Measurements from ENCODE around the gene GALNT16.
"Not testable (repeated sequence)": the region's sequence is repeated elsewhere in the genome, so short reads cannot be mapped to it uniquely, and the experiment has no call there.

GALNT16 gene

GRCh38 chr14:69366761-69367160, 106.8 kb downstream of the GALNT16 start:
- no peak for DNase-seq

GRCh38 chr14:69368381-69368780, 108.4 kb downstream of the GALNT16 start:
- DNase-seq, result no peak

DNA sequence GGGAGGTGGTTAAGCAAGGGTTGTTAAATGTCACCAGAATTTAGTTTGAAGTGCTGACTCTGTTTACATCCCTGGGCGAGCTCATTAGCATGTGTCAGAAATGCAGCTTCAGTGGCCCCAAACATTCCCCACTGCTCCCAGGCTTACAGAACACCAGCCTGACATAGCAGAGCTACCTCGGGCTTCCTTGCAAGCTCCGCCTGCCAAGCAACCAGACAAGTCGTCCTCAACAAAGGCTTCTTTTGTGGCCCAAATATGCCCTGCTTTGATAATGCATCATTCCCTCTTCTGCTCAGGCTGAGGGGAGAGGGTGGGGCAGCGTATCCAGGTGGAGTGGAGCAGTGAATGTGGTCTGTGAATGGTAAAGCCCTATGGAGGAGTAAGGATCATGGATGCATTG, 110.1 kb downstream of the GALNT16 start:
- no peak for DNase-seq

DNA sequence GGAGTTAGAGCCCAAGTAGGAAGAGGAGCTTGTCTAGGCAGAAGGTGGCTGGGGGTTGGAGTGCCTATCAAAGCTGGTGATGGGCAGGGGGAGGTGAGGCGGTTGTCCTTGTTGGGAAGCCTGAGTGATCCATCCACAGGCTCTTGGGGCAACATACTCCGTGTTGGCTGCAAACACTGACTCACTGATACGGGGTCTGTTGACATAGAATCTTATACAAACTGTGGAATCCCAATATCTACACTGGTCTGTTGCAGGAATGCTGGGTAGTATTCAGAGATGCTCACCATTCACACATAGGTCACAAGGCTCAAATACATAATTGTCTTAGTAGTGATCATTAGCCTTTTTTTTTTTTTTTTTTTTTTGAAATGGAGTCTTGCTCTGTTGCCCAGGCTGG, 112.2 kb downstream of the GALNT16 start:
- no peak for DNase-seq

- DNase-seq, result no peak
Measured at GRCh38 chr14:69373104-69373503, 113.1 kb downstream of the GALNT16 start.

DNA sequence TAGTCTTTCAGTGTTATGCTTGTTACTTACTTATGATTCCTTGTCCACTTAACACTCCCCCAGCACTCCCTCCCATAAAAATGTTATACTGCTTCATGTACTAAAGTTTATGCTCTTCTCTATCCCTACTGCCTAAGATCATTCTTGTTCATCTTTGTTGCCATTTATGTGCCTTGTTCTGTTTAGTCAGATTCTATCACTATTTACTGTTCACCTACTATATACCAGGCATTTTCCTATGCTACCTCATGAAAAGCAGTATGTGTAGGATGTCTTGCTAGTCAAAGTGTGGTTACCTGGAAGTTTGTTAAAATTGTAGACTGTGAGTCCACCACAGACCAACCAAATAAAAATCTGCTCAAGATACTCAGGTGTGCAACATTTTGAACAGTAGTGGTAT, 114.3 kb downstream of the GALNT16 start:
- no peak for DNase-seq

GRCh38 chr14:69375182-69375581, 115.2 kb downstream of the GALNT16 start:
- no peak for DNase-seq

- no peak for DNase-seq
Measured at GRCh38 chr14:69375722-69376121, 115.8 kb downstream of the GALNT16 start.

DNA sequence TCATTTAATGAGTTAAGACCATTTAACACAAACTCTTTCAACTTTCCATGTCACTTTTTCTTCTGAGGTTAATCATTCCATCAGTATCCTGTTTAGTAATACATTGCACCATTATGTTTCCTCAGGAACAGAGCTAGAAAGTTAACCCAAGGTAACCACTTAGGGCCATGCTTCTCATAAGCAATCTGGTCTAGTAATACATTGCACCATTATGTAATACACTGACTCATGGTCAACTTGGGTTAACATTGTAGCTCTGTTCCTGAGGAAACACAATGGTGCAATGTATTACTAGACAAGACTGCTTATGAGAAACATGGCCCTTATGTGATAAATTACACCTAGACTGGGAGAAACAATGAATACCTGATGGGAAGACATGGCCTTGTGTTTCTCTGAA, 116.5 kb downstream of the GALNT16 start:
- no peak for DNase-seq

- no peak for DNase-seq
Measured at GRCh38 chr14:69378274-69378673, 118.3 kb downstream of the GALNT16 start.

GRCh38 chr14:69387311-69387710, 127.4 kb downstream of the GALNT16 start:
- no peak for DNase-seq

DNA sequence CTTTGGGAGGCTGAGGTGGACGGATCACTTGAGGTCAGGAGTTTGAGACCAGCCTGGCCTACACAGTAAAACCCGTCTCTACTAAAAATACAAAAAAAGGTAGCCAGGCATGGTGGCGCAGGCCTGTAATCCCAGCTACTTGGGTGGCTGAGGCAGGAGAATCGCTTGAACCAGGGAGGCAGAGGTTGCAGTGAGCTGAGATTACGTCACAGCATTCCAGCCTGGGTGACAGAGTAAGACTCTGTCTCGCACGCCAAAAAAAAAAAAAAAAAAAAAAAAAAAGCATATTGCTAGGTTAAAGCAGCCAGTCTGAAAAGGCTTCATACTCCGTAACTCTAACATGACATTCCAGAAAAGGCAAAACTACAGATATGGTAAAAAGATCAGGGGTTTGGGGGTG, 131.4 kb downstream of the GALNT16 start:
- not testable (repeated sequence) for DNase-seq

DNA sequence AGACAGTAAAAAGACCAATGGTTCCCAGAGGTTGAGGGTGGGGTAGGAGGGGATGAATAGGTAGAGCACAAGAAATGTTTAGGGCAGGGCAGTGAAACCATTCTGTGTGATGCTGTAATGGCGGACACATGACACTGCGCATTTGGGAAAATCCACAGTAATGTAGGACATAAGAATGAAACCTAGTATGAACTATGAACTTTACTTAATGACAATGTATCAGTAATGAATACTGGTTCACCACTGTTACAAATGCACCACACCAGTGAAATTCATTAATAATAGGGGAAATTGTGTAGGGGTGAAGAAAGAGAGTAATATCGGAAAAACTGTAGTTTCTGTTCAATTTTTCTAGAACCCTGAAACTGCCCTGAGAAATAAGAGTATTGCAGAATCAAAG, 132.5 kb downstream of the GALNT16 start:
- DNase-seq, result no peak

DNA sequence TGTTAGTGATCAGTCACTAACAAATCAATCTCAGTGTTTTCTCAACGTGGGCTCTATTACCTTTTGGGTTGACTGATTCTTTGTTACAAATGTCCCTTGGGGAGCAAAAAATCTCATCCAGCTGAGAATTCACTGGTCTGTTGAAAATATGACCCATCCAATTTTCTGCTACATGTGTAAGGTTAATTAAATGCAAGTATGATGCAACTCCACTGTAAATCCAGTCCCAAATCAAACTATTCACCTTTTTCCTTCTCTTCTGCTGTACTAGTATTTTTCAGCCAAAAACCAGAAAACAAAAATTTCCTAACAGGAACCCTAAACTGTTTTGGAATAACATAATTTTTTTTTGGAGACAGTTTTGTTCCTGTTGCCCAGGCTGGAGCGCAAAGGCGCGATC, 136.0 kb downstream of the GALNT16 start:
- no peak for DNase-seq

DNA sequence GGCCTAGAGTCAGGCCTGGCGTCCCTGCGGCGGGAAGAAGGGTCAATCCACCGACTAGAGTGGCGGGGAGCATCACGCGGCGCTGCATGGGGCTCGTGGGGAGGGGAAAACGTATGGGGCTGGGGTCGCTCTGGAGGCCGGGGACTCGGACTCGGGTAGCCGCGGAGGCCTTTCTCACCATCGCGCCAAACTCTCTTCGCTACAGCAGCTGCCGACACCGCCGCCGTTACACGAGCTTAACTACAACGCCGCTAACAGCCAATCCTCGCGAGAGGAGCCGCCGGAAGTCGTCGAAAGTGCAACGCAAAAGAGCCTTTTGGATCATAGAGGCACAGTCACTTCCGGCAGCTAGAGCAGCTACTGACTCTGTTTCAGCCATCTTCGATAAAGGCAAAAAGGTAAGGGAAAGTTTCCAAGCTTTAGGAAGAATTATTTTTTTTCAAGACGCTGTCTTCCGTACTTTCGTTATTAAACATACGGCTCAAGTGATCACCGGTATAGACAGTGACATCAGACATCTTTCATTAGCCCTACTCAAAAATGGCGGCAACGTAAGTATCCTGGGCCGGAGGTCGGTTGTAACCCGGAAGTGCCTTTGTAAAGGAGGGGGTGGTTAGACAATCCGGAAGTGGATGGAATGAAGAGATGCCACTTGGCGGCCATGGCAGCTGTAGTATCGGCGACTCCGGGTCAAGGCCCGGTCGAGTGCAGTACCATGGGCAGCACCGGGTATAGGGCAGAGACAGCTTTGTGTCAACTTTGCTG, 138.3 kb downstream of the GALNT16 start, which contains the start of the genes ERH and SLC39A9:
ERH (minus strand) TSS at position 247 of the 765 bp plus-strand sequence; CDS start at position 181, 66 bp downstream.
SLC39A9 (plus strand) TSS at position 640 of the 765 bp plus-strand sequence. CDS start 678 bp downstream, outside the sequence.
- peak; percentile 80 to 98 (median 90) for DNase-seq

- DNase-seq, result no peak
Measured at GRCh38 chr14:69398818-69399210, 138.9 kb downstream of the GALNT16 start.

DNA sequence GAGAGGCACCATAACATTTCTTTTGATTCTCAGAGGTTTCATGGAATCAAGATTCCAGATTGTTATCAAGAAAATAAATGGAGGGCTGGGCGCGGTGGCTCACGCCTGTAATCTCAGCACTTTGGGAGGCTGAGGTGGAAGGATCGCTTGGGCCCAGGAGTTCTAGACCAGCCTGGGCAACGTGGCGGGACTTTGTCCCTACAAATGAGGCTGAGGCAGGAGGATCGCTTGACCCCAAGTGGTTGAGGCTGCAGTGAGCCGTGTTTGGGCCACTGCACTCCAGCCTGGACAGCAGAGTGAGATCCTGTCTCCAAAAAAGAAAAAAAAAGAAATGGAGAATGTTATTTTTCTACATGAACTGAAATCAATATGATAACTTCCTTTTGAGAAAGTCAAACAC, 139.8 kb downstream of the GALNT16 start:
- DNase-seq, result no peak

- DNase-seq, result no peak
Measured at GRCh38 chr14:69400154-69400553, 140.2 kb downstream of the GALNT16 start.

DNA sequence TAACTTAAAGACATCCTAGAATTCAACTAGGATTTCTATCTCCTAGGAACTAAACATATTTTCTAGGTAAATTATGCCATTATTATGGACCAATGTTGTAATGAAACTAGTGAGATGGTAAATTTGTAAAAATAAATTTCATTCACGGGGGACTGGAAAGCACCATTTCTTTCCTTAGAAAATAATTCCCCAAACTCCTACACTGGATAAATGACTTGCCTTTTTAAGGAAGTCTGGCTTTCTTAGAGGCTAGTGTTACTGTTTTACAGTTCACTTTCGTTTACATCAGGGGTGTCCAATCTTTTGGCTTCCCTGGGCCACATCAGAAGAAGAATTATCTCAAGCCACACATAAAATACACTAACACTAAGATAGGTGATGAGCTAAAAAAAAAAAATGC, 141.9 kb downstream of the GALNT16 start:
- no peak for DNase-seq

DNA sequence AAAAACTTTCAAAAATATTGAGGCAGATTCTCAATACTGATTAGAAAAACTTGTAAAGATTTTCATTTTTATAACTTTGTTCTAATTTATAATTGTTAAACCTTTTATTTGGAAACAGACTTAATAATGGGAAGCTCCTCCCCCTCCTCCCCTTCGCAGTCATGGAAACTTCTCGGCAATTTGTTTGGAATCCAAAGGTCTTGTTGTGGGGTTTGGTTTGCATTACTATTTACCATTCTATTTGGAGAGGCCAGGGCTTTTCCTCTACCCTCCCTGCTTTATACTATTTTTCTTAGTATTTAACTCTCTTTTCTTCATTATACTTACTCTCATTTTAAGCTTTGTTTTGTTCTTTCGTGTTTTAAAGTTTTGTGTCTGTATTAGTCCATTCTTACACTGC, 144.5 kb downstream of the GALNT16 start:
- no peak for DNase-seq

DNA sequence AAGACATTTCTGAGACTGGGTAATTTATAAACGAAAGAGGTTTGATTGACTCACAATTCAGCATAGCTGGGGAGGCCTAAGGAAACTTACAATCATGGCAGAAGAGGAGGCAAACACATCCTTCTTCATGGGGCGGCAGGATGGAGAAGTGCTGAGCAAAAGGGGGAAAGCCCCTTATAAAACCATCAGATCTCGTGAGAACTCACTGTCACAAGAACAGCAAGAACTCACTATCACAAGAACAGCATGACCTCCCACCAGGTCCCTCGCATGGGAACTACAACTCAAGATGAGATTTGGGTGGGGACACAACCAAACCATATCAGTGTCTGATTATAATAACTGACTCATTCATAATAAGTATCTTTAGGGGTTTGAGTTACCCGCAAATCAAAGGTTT, 144.9 kb downstream of the GALNT16 start:
- no peak for DNase-seq

DNA sequence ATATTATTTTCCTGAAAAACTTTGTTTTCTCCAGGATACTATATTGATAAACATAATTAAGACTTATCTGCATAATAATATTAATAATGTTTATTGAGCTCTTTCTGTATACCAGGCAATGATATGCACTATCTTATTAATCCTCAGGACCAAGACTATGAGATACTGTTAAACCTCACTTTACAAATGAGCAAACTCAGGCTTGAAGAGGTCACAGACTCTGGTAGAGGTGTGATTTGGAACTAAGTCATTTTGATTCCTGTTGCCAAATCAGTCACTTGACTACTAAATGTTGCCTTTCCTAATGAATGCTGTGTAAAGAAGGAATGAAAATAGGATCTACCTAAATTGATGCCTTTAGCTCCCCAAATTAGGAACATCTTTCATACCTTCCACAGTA, 145.8 kb downstream of the GALNT16 start:
- DNase-seq, result no peak

Measured in T-helper 2 cell (primary cell).